Kidney (tissue), 14 donors: Measurements from ENCODE around the gene NECAB3. TPM values are rescaled to one million over a fixed set of nuclear protein-coding genes. Genes with fewer than 3 reads are reported as not detected.
A peak's percentile ranks its signal among the peaks of the same experiment; 100 is the strongest.

Source experiments
- DNase-seq, 5 donors: peaks; one replicate each; pipeline ENCODE4 v3.0.0-alpha.2; 2013 to 2020
- FAIRE-seq: peaks from 2 replicates; lab custom pipeline; 2012; peaks lifted over from hg19 to GRCh38; lab: Jason Lieb, UNC
- H3K27ac ChIP-seq, 2 donors: one replicate each; pipeline ENCODE4 v1.7.0; 2013; ENCODE audit warnings: low read depth in 2 of 2, low read length in 2 of 2, inconsistent platforms in 1 of 2
- H3K27me3 ChIP-seq: one replicate; pipeline ENCODE4 v1.7.1; 2013; ENCODE audit warnings: low read length, inconsistent platforms; ENCODE audit not compliant: control insufficient read depth, insufficient read depth
- H3K36me3 ChIP-seq, 3 donors: one replicate each; pipeline versions ENCODE4 v1.7.0 to v1.7.1; 2013; ENCODE audit warnings: low read length in 3 of 3, control low read depth in 1 of 3, inconsistent platforms in 1 of 3; ENCODE audit not compliant: insufficient read depth in 3 of 3, control insufficient read depth in 2 of 3
- H3K4me1 ChIP-seq, 3 donors: one replicate each; pipeline versions ENCODE4 v1.7.0 to v1.7.1; 2013; ENCODE audit warnings: low read length in 3 of 3, inconsistent platforms in 1 of 3, low read depth in 1 of 3; ENCODE audit not compliant: control insufficient read depth in 2 of 3, insufficient read depth in 2 of 3
- H3K4me3 ChIP-seq, 3 donors: one replicate each; pipeline versions ENCODE4 v1.7.0 to v1.8.1; 2013; ENCODE audit warnings: low read length in 3 of 3, control low read depth in 1 of 3, inconsistent platforms in 1 of 3
- H3K9ac ChIP-seq, 3 donors: one replicate each; pipeline versions ENCODE4 v1.7.0 to v1.7.1; 2013; ENCODE audit warnings: low read length in 3 of 3, control low read depth in 1 of 3, inconsistent platforms in 1 of 3
- H3K9me3 ChIP-seq, 3 donors: one replicate each; pipeline versions ENCODE4 v1.7.0 to v1.7.1; 2013; ENCODE audit warnings: low read length in 3 of 3, control low read depth in 1 of 3, inconsistent platforms in 1 of 3; ENCODE audit not compliant: control insufficient read depth in 2 of 3, insufficient read depth in 1 of 3
- intact Hi-C: fragments of 100-400 bp; cut with DNase I; formaldehyde crosslinking; loops from one replicate; pipeline ENCODE4 v1.11.1; 2022
- polyA plus RNA-seq: library from polyadenylated mRNA; stranded (reverse); fragments of 350-450 nt; fragmentation: Illumina TruSeq; extraction: RNeasy Lipid Tissue Mini Kit (QIAGEN cat#74804); gene quantifications from one replicate; pipeline ENCODE4 v1.2.3, GENCODE V29; 2014; ENCODE audit warnings: low read depth, low replicate concordance; ENCODE audit not compliant: insufficient read depth
- total RNA-seq: library from RNA; stranded (reverse); fragmentation: NEBNext Ultra II Directional; extraction: Animal tissue kit (Norgen Biotek cat#: 25700); gene quantifications from one replicate; pipeline ENCODE4 v1.2.1, GENCODE V29; 2021
- TF ChIP-seq, protein P1 (sequence below): IDR thresholded peaks from 3 replicates; pipeline ENCODE4 v1.5.1; 2012; ENCODE audit warnings: mild to moderate bottlenecking, moderate library complexity, borderline replicate concordance; ENCODE audit not compliant: insufficient read depth; ENCODE audit errors: extremely low read depth
- donor health status: control.
- donor health status: control.
- donor health status: control.
- donor health status: control.
- donor health status: control.
- donor health status: DM: yes; HTN: yes; CAD: no.
- donor health status: Normal renal cell carcinoma (clear cell type).

Gene NECAB3
- total and polyA plus RNA-seq, 2 donors from 2014 or later: 19.7 to 35.6 TPM

DNA sequence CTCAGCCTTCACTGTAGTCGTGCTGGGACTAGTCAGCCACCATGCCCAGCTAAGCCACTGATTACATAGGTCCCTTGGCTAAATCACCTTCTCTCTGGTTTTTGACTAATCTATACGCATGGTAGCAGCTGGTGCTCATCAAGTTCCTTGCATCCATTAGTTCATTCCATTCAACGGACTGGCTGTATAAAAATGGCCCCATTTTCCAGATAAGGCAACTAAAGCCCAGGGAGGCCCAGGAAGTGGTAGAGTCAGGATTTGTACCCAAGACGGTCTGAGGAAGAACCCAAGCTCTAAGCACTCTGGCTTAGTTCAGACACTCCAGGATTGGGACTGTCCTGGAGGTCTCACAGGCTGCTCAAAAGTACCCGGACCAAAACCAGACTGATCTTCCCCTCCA lies 7.1 kb upstream of the NECAB3 start:
- H3K4me1 ChIP-seq: peaks cover 0 to 3% (median 0%) of the 10 kb centered on the region in 3 donors
- FAIRE-seq (no peak), DNase-seq (no peak)
- no peaks in the 10 kb centered on the region for H3K9me3 ChIP-seq
- no peak overlapping the region for H3K4me3 ChIP-seq
- no peak overlapping the region for H3K9ac ChIP-seq
- H3K36me3 ChIP-seq: no peaks in the 10 kb centered on the region
- intact Hi-C loops: no loop called here
- TF ChIP-seq, protein P1, sequence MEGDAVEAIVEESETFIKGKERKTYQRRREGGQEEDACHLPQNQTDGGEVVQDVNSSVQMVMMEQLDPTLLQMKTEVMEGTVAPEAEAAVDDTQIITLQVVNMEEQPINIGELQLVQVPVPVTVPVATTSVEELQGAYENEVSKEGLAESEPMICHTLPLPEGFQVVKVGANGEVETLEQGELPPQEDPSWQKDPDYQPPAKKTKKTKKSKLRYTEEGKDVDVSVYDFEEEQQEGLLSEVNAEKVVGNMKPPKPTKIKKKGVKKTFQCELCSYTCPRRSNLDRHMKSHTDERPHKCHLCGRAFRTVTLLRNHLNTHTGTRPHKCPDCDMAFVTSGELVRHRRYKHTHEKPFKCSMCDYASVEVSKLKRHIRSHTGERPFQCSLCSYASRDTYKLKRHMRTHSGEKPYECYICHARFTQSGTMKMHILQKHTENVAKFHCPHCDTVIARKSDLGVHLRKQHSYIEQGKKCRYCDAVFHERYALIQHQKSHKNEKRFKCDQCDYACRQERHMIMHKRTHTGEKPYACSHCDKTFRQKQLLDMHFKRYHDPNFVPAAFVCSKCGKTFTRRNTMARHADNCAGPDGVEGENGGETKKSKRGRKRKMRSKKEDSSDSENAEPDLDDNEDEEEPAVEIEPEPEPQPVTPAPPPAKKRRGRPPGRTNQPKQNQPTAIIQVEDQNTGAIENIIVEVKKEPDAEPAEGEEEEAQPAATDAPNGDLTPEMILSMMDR: no peak
- no peak overlapping the region for H3K27ac ChIP-seq
- no peaks in the 10 kb centered on the region for H3K27me3 ChIP-seq

GRCh38 chr20:33680686-33681085 lies 6.5 kb upstream of the NECAB3 start:
- TF ChIP-seq, protein P1: no peak
- FAIRE-seq: no peak
- no peaks in the 10 kb centered on the region for H3K27me3 ChIP-seq
- peaks cover 0 to 3% (median 0%) of the 10 kb centered on the region in 3 donors for H3K4me1 ChIP-seq
- no peaks in the 10 kb centered on the region for H3K36me3 ChIP-seq
- no peak for DNase-seq
- intact Hi-C loops: no loop called here
- H3K9ac ChIP-seq: no peak overlapping the region
- no peak overlapping the region for H3K4me3 ChIP-seq
- H3K9me3 ChIP-seq: no peaks in the 10 kb centered on the region
- no peak overlapping the region for H3K27ac ChIP-seq

DNA sequence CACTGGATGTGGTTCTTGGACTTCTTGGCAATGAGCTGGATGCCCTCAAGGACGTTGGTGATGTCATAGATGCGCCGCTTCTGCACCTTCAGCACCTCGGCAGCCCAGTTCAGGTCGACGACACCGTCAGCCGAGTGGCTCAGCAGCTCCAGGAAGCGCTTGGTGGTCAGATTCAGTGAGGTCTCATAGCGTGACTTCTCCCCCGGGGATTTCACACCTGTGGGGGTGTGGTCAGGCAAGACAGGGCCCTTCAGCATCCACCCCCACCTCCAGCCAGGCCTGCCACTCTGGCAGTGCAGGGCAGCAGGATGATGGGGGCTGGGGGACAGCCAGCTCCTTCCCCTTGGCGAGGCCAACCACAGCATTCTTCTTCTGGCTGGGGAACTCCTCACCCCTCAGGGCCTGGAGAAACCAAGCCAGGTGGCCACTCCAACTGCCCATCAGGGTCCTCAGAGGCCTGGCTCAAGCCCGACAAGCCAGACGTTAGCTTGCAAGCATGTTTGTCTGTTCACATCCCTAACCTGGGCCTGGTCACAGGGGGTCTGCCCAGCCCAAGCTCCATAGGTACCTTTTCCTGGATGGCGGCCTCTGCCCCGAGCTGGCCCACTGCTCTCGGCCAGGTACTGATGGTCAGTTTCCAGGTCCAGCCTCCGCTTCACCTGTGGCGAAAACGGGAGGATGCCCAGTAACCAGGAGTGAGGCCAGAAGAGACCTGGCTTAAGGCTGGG lies 5.7 kb upstream of the NECAB3 start:
- DNase-seq: peak in 1 of 5 donors; percentile 66
- H3K9me3 ChIP-seq: no peaks in the 10 kb centered on the region

More for the DNA sequence above, 5.7 kb upstream of the NECAB3 start:
- H3K4me1 ChIP-seq: peaks cover 0 to 4% (median 0%) of the 10 kb centered on the region in 3 donors
- intact Hi-C loops: no loop called here
- no peaks in the 10 kb centered on the region for H3K27me3 ChIP-seq
- H3K27ac ChIP-seq: no peak overlapping the region
- no peaks in the 10 kb centered on the region for H3K36me3 ChIP-seq
- H3K4me3 ChIP-seq: no peak overlapping the region
- no peak for FAIRE-seq
- H3K9ac ChIP-seq: no peak overlapping the region
- TF ChIP-seq, protein P1: no peak
